HEK293 (cell line): ENCODE measurements around the gene SUPT5H.

Experiments
- GLI2 ChIP-seq: fragments of 450-650 bp; formaldehyde crosslinking; IDR thresholded peaks from 2 replicates; pipeline ENCODE4; 2017; ENCODE audit warnings: missing biosample characterization, missing genetic modification characterization, low read depth, borderline replicate concordance
- GLIS1 ChIP-seq: fragments of 450-650 bp; formaldehyde crosslinking; IDR thresholded peaks from 2 replicates; pipeline ENCODE4 v1.5.1; 2016; ENCODE audit warnings: missing biosample characterization, missing genetic modification characterization
- GLIS2 ChIP-seq: fragments of 450-650 bp; formaldehyde crosslinking; IDR thresholded peaks from 2 replicates; pipeline ENCODE4 v1.5.1; 2016; ENCODE audit warnings: missing biosample characterization, missing genetic modification characterization
- KLF16 ChIP-seq: fragments of 450-650 bp; formaldehyde crosslinking; IDR thresholded peaks from 2 replicates; pipeline ENCODE4 v1.5.1; 2017; ENCODE audit warnings: missing biosample characterization, missing genetic modification characterization
- SCRT1 ChIP-seq: fragments of 450-650 bp; formaldehyde crosslinking; IDR thresholded peaks from 2 replicates; pipeline ENCODE4 v1.5.1; 2016; ENCODE audit warnings: missing biosample characterization, missing genetic modification characterization, borderline replicate concordance
- SP2 ChIP-seq: fragments of 450-650 bp; formaldehyde crosslinking; IDR thresholded peaks from 2 replicates; pipeline ENCODE4 v1.5.1; 2016; ENCODE audit warnings: missing biosample characterization, missing genetic modification characterization
- SP7 ChIP-seq: fragments of 450-650 bp; formaldehyde crosslinking; IDR thresholded peaks from 2 replicates; pipeline ENCODE4 v1.5.1; 2016; ENCODE audit warnings: missing biosample characterization, missing genetic modification characterization
- YY2 ChIP-seq: fragments of 450-650 bp; formaldehyde crosslinking; IDR thresholded peaks from 2 replicates; pipeline ENCODE4 v1.5.1; 2016; ENCODE audit warnings: missing biosample characterization, missing genetic modification characterization
- ZBTB17 ChIP-seq: fragments of 450-650 bp; formaldehyde crosslinking; IDR thresholded peaks from 2 replicates; pipeline ENCODE4 v1.5.1; 2016; ENCODE audit warnings: missing biosample characterization, missing genetic modification characterization
- ZBTB20 ChIP-seq: fragments of 450-650 bp; formaldehyde crosslinking; IDR thresholded peaks from 2 replicates; pipeline ENCODE4 v1.5.1; 2016; ENCODE audit warnings: missing biosample characterization, missing genetic modification characterization
- ZFHX2 ChIP-seq: fragments of 450-650 bp; formaldehyde crosslinking; conservative IDR thresholded peaks from 2 replicates; pipeline ENCODE4 v1.5.1; 2016; ENCODE audit warnings: missing biosample characterization, missing genetic modification characterization
- ZFP37 ChIP-seq: fragments of 450-650 bp; formaldehyde crosslinking; IDR thresholded peaks from 2 replicates; pipeline ENCODE4 v1.5.1; 2016; ENCODE audit warnings: missing biosample characterization, missing genetic modification characterization
- ZNF132 ChIP-seq: fragments of 450-650 bp; formaldehyde crosslinking; IDR thresholded peaks from 2 replicates; pipeline ENCODE4 v1.5.1; 2017; ENCODE audit warnings: missing biosample characterization, missing genetic modification characterization, borderline replicate concordance
- ZNF24 ChIP-seq: fragments of 450-650 bp; formaldehyde crosslinking; IDR thresholded peaks from 2 replicates; pipeline ENCODE4 v1.5.1; 2016; ENCODE audit warnings: missing biosample characterization, missing genetic modification characterization
- ZNF274 ChIP-seq, 2 experiments: fragments of 200-500 bp in 1 of 2; fragments of 450-650 bp in 1 of 2; sonication (Bioruptor generic) in 1 of 2; formaldehyde crosslinking in 1 of 2; IDR thresholded peaks; 2 replicates each; pipeline versions ENCODE4 v1.5.1 to v1.6.1; 2014 to 2016; ENCODE audit warnings: borderline replicate concordance in 1 of 2, inconsistent platforms in 1 of 2, low read length in 1 of 2, missing biosample characterization in 1 of 2, missing genetic modification characterization in 1 of 2
- ZNF341 ChIP-seq: fragments of 450-650 bp; formaldehyde crosslinking; IDR thresholded peaks from 2 replicates; pipeline ENCODE4; 2016; ENCODE audit warnings: low read depth, missing biosample characterization, missing genetic modification characterization
- ZNF510 ChIP-seq: fragments of 450-650 bp; formaldehyde crosslinking; IDR thresholded peaks from 2 replicates; pipeline ENCODE4 v1.5.1; 2018; ENCODE audit warnings: mild to moderate bottlenecking, missing genetic modification characterization, missing biosample characterization; ENCODE audit not compliant: insufficient replicate concordance
- ZNF529 ChIP-seq: fragments of 450-650 bp; formaldehyde crosslinking; IDR thresholded peaks from 2 replicates; pipeline ENCODE4 v1.5.1; 2017; ENCODE audit warnings: missing genetic modification characterization, missing biosample characterization; ENCODE audit not compliant: insufficient replicate concordance
- ZNF600 ChIP-seq: fragments of 450-650 bp; formaldehyde crosslinking; IDR thresholded peaks from 2 replicates; pipeline ENCODE4 v1.5.1; 2016; ENCODE audit warnings: missing biosample characterization, missing genetic modification characterization
- ZNF629 ChIP-seq: fragments of 450-650 bp; formaldehyde crosslinking; IDR thresholded peaks from 2 replicates; pipeline ENCODE4 v1.5.1; 2017; ENCODE audit warnings: missing biosample characterization, missing genetic modification characterization
- ZNF677 ChIP-seq: fragments of 450-650 bp; IDR thresholded peaks from 2 replicates; pipeline ENCODE4 v1.5.0; 2018; ENCODE audit warnings: missing biosample characterization, mild to moderate bottlenecking, missing genetic modification characterization, moderate library complexity
- ZNF791 ChIP-seq: fragments of 450-650 bp; formaldehyde crosslinking; IDR thresholded peaks from 2 replicates; pipeline ENCODE4 v1.5.1; 2016; ENCODE audit warnings: missing biosample characterization, missing genetic modification characterization
- TF ChIP-seq, protein P1 (sequence below): fragments of 450-650 bp; formaldehyde crosslinking; IDR thresholded peaks from 2 replicates; pipeline ENCODE4 v1.5.1; 2017; ENCODE audit warnings: missing biosample characterization, missing genetic modification characterization
- TF ChIP-seq, protein P2 (sequence below): sonication (generic); formaldehyde crosslinking; IDR thresholded peaks from 2 replicates; pipeline ENCODE4 v1.8.1; 2022; ENCODE audit warnings: mild to moderate bottlenecking, moderate library complexity, missing genetic modification reagents
- TF ChIP-seq, protein P3 (sequence below): fragments of 450-650 bp; IDR thresholded peaks from 2 replicates; pipeline ENCODE4 v1.5.1; 2018; ENCODE audit warnings: missing biosample characterization, missing genetic modification characterization

The SUPT5H gene

DNA sequence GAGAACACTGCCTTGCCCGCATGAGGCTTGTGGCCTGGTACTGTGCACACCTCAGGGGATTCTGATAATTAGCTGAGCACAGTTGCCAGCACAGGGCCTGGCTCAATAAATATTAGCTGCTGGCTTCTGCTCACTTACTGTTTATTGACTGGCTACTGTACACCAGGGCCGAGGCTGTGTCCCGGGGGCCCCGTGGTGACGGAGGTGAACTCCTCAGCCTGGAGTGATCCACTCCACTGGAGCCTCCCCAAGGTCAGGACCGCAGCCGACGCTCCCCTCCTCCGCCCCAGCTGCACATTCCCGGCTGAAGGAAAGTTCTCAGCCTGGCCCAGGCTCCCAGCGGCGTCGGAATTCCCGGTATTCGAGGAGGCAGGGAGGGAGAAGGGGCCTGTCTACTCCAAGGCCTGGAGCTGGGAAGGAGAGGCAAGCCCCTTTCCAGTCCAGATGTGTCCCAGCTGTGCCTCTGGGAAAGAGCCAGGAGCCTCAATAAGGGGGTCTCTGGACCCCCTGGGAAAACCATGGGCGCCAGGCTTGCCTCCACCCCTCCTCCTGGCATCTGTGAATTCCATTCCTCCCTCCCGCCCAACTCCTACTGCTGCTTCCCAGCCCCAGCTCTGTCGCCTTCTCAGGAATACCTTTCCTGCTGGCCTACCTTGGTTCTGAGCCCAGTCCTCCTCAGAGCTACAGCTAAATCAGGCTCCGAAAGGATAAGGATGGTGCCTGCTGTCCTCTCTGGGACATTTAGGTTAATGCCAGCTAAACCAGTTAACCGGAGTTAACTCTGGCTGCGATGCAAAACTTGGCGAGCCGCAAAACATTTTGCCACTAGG is 16.9 kb upstream of the SUPT5H start (continued):
- peak; percentile 40 for TF ChIP-seq ZNF629 (tag by site-specific recombination)
- TF ChIP-seq ZBTB20 (tag by site-specific recombination) = peak; percentile 78
- TF ChIP-seq ZNF274 (IDR thresholded peaks at IDR 0.05; ENCODE audit: low read length) = no peak
- no peak for TF ChIP-seq ZNF274 (tag by site-specific recombination; IDR thresholded peaks at IDR 0.05; ENCODE audit: borderline replicate concordance)
- peak; percentile 24; the same call in 1 of the 2 replicates for TF ChIP-seq ZNF341 (tag by site-specific recombination)
- 0 out of 2 replicates have a peak, but pooled peaks have one; percentile 34 for TF ChIP-seq ZFP37
- TF ChIP-seq SP7 (tag by site-specific recombination) = peak; percentile 19
- TF ChIP-seq ZNF677 (tag by site-specific recombination) = 0 out of 2 replicates have a peak, but pooled peaks have one; percentile 1
- no peak for TF ChIP-seq SCRT1
- TF ChIP-seq GLI2 = no peak
- TF ChIP-seq GLIS2 (tag by site-specific recombination) = peak; percentile 57
- TF ChIP-seq KLF16 (tag by site-specific recombination) = no peak
- TF ChIP-seq ZNF24 (tag by site-specific recombination) = no peak
- 0 out of 2 replicates have a peak, but pooled peaks have one; percentile 38 for TF ChIP-seq ZFHX2 (tag by site-specific recombination)
- TF ChIP-seq ZNF132 (tag by site-specific recombination) = no peak
- TF ChIP-seq ZBTB17 (tag by site-specific recombination) = peak; percentile 21; the same call in 1 of the 2 replicates
- TF ChIP-seq, protein P1, sequence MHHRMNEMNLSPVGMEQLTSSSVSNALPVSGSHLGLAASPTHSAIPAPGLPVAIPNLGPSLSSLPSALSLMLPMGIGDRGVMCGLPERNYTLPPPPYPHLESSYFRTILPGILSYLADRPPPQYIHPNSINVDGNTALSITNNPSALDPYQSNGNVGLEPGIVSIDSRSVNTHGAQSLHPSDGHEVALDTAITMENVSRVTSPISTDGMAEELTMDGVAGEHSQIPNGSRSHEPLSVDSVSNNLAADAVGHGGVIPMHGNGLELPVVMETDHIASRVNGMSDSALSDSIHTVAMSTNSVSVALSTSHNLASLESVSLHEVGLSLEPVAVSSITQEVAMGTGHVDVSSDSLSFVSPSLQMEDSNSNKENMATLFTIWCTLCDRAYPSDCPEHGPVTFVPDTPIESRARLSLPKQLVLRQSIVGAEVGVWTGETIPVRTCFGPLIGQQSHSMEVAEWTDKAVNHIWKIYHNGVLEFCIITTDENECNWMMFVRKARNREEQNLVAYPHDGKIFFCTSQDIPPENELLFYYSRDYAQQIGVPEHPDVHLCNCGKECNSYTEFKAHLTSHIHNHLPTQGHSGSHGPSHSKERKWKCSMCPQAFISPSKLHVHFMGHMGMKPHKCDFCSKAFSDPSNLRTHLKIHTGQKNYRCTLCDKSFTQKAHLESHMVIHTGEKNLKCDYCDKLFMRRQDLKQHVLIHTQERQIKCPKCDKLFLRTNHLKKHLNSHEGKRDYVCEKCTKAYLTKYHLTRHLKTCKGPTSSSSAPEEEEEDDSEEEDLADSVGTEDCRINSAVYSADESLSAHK = no peak
- TF ChIP-seq, protein P2, sequence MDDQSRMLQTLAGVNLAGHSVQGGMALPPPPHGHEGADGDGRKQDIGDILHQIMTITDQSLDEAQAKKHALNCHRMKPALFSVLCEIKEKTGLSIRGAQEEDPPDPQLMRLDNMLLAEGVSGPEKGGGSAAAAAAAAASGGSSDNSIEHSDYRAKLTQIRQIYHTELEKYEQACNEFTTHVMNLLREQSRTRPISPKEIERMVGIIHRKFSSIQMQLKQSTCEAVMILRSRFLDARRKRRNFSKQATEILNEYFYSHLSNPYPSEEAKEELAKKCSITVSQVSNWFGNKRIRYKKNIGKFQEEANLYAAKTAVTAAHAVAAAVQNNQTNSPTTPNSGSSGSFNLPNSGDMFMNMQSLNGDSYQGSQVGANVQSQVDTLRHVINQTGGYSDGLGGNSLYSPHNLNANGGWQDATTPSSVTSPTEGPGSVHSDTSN = no peak
- no peak for TF ChIP-seq ZNF791 (tag by site-specific recombination)
- TF ChIP-seq, protein P3, sequence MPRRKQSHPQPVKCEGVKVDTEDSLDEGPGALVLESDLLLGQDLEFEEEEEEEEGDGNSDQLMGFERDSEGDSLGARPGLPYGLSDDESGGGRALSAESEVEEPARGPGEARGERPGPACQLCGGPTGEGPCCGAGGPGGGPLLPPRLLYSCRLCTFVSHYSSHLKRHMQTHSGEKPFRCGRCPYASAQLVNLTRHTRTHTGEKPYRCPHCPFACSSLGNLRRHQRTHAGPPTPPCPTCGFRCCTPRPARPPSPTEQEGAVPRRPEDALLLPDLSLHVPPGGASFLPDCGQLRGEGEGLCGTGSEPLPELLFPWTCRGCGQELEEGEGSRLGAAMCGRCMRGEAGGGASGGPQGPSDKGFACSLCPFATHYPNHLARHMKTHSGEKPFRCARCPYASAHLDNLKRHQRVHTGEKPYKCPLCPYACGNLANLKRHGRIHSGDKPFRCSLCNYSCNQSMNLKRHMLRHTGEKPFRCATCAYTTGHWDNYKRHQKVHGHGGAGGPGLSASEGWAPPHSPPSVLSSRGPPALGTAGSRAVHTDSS (tag by site-specific recombination) = no peak
- no peak for TF ChIP-seq SP2 (tag by site-specific recombination)
- TF ChIP-seq YY2 = no peak
- peak; percentile 83 for TF ChIP-seq GLIS1 (tag by site-specific recombination)
- TF ChIP-seq ZNF529 (tag by site-specific recombination) = no peak
- peak; percentile 82 for TF ChIP-seq ZNF600 (tag by site-specific recombination)
- no peak for TF ChIP-seq ZNF510 (tag by site-specific recombination)
